SK-N-SH treated with all-trans-retinoic acid at 6 μM for 48 hours (cell line): ENCODE results near the gene MT1X.

Experiments used
- ATAC-seq: fragments of 200-7000 bp; cut with Tn5 transposase; 3 replicates; pipeline ENCODE4 v1.9.1; 2020; ENCODE audit warnings: mild to moderate bottlenecking, moderate library complexity
- BACH2 ChIP-seq: fragments of 250-450 bp; sonication (Bioruptor Pico); IDR thresholded peaks from 2 replicates; pipeline ENCODE4 v1.9.0; 2021; ENCODE audit warnings: mild to moderate bottlenecking, borderline replicate concordance
- CREB5 ChIP-seq: fragments of 250-450 bp; sonication (Bioruptor Pico); IDR thresholded peaks from 2 replicates; pipeline ENCODE4 v1.5.1; 2020; ENCODE audit warnings: low read depth, mild to moderate bottlenecking, moderate library complexity
- CSDC2 ChIP-seq: fragments of 250-450 bp; sonication (Bioruptor Pico); IDR thresholded peaks from 2 replicates; pipeline ENCODE4 v1.5.0; 2020; ENCODE audit warnings: mild to moderate bottlenecking, moderate library complexity
- ESRRG ChIP-seq: fragments of 250-450 bp; sonication (Bioruptor Pico); IDR thresholded peaks from 2 replicates; pipeline ENCODE4 v1.6.1; 2021; ENCODE audit warnings: mild to moderate bottlenecking
- GLIS3 ChIP-seq: fragments of 250-450 bp; sonication (Bioruptor Pico); IDR thresholded peaks from 2 replicates; pipeline ENCODE4 v1.5.0; 2020; ENCODE audit warnings: mild to moderate bottlenecking, moderate library complexity
- OSR1 ChIP-seq: fragments of 250-450 bp; sonication (Bioruptor Pico); IDR thresholded peaks from 2 replicates; pipeline ENCODE4 v1.8.0; 2022; ENCODE audit warnings: moderate library complexity, mild to moderate bottlenecking, inconsistent platforms
- PPARA ChIP-seq: fragments of 250-450 bp; sonication (Bioruptor Pico); IDR thresholded peaks from 2 replicates; pipeline ENCODE4 v1.5.0; 2020; ENCODE audit warnings: mild to moderate bottlenecking, borderline replicate concordance
- SNAI2 ChIP-seq: fragments of 250-450 bp; sonication (Bioruptor Pico); IDR thresholded peaks from 2 replicates; pipeline ENCODE4 v1.5.0; 2020; ENCODE audit warnings: mild to moderate bottlenecking, moderate library complexity
- TOX ChIP-seq: fragments of 250-450 bp; sonication (Bioruptor Pico); IDR thresholded peaks from 2 replicates; pipeline ENCODE4 v1.8.0; 2021; ENCODE audit warnings: mild to moderate bottlenecking, moderate library complexity, borderline replicate concordance
- TSHZ2 ChIP-seq: fragments of 250-450 bp; sonication (Bioruptor Pico); IDR thresholded peaks from 2 replicates; pipeline ENCODE4 v1.5.0; 2020; ENCODE audit warnings: mild to moderate bottlenecking, moderate library complexity
- ZC3H10 ChIP-seq: fragments of 250-450 bp; sonication (Bioruptor Pico); IDR thresholded peaks from 2 replicates; pipeline ENCODE4 v1.5.1; 2021; ENCODE audit warnings: mild to moderate bottlenecking, moderate library complexity
- ZFP30 ChIP-seq: fragments of 450-650 bp; formaldehyde crosslinking; IDR thresholded peaks from 2 replicates; pipeline ENCODE4 v1.5.0; 2022; ENCODE audit warnings: mild to moderate bottlenecking, moderate library complexity
- ZNF565 ChIP-seq: fragments of 450-650 bp; formaldehyde crosslinking; conservative IDR thresholded peaks from 2 replicates; pipeline ENCODE4 v1.5.0; 2020; ENCODE audit warnings: low read depth, mild to moderate bottlenecking, moderate library complexity
- ZNF8 ChIP-seq: fragments of 450-650 bp; formaldehyde crosslinking; IDR thresholded peaks from 2 replicates; pipeline ENCODE4 v1.5.0; 2020; ENCODE audit warnings: mild to moderate bottlenecking, moderate library complexity
- TF ChIP-seq, protein P1 (sequence below): fragments of 250-450 bp; sonication (Bioruptor Pico); IDR thresholded peaks from 2 replicates; pipeline ENCODE4 v1.5.1; 2021; ENCODE audit warnings: mild to moderate bottlenecking, moderate library complexity
- TF ChIP-seq, protein P2 (sequence below): fragments of 250-450 bp; sonication (Bioruptor Pico); IDR thresholded peaks from 2 replicates; pipeline ENCODE4 v1.8.0; 2020; ENCODE audit warnings: mild to moderate bottlenecking, moderate library complexity, borderline replicate concordance
- TF ChIP-seq, protein P3 (sequence below): fragments of 250-450 bp; sonication (Bioruptor Pico); IDR thresholded peaks from 2 replicates; pipeline ENCODE4 v1.8.0; 2021; ENCODE audit warnings: low read depth, mild to moderate bottlenecking, moderate library complexity, borderline replicate concordance

MT1X gene

DNA sequence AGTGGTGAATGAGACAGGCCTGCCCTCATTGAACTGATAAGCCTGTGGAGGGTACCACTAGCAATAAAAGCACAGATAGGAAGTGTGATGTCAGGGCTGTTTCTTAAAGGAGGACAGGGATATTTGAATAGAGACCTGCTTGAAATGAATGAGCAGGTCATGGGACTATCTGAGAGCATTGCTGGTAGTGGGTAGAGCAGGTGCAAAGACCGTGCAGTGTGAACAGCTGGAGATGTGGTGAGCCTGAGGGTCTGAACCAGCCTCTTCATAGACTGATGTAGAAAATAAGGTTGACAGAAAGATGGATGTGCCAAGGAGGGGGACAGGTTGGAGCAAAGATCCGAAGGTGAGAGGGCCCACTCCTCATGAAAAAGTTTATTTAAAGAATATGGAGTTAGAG lies 50.1 kb downstream of the MT1X start:
- ATAC-seq, result no peak
- TF ChIP-seq PPARA (no peak), BACH2 (CRISPR knock-in tag) (no peak)

GRCh38 chr16:56732832-56733231 lies 50.6 kb downstream of the MT1X start:
- no peak for ATAC-seq
- TF ChIP-seq ZNF565, result no peak
- TF ChIP-seq, protein P1, sequence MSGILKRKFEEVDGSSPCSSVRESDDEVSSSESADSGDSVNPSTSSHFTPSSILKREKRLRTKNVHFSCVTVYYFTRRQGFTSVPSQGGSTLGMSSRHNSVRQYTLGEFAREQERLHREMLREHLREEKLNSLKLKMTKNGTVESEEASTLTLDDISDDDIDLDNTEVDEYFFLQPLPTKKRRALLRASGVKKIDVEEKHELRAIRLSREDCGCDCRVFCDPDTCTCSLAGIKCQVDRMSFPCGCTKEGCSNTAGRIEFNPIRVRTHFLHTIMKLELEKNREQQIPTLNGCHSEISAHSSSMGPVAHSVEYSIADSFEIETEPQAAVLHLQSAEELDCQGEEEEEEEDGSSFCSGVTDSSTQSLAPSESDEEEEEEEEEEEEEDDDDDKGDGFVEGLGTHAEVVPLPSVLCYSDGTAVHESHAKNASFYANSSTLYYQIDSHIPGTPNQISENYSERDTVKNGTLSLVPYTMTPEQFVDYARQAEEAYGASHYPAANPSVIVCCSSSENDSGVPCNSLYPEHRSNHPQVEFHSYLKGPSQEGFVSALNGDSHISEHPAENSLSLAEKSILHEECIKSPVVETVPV, result no peak
- TF ChIP-seq TSHZ2, result no peak
- no peak for TF ChIP-seq ZFP30 (CRISPR knock-in tag)
- no peak for TF ChIP-seq GLIS3
- no peak for TF ChIP-seq SNAI2 (CRISPR knock-in tag)
- TF ChIP-seq CREB5, result no peak
- no peak for TF ChIP-seq BACH2 (CRISPR knock-in tag)
- TF ChIP-seq CSDC2 (CRISPR knock-in tag), result no peak
- TF ChIP-seq PPARA, result no peak
- TF ChIP-seq ZNF8 (CRISPR knock-in tag), result no peak
- TF ChIP-seq TOX (CRISPR knock-in tag), result no peak
- TF ChIP-seq, protein P2, sequence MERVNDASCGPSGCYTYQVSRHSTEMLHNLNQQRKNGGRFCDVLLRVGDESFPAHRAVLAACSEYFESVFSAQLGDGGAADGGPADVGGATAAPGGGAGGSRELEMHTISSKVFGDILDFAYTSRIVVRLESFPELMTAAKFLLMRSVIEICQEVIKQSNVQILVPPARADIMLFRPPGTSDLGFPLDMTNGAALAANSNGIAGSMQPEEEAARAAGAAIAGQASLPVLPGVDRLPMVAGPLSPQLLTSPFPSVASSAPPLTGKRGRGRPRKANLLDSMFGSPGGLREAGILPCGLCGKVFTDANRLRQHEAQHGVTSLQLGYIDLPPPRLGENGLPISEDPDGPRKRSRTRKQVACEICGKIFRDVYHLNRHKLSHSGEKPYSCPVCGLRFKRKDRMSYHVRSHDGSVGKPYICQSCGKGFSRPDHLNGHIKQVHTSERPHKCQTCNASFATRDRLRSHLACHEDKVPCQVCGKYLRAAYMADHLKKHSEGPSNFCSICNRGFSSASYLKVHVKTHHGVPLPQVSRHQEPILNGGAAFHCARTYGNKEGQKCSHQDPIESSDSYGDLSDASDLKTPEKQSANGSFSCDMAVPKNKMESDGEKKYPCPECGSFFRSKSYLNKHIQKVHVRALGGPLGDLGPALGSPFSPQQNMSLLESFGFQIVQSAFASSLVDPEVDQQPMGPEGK (CRISPR knock-in tag), result no peak
- no peak for TF ChIP-seq OSR1
- TF ChIP-seq, protein P3, sequence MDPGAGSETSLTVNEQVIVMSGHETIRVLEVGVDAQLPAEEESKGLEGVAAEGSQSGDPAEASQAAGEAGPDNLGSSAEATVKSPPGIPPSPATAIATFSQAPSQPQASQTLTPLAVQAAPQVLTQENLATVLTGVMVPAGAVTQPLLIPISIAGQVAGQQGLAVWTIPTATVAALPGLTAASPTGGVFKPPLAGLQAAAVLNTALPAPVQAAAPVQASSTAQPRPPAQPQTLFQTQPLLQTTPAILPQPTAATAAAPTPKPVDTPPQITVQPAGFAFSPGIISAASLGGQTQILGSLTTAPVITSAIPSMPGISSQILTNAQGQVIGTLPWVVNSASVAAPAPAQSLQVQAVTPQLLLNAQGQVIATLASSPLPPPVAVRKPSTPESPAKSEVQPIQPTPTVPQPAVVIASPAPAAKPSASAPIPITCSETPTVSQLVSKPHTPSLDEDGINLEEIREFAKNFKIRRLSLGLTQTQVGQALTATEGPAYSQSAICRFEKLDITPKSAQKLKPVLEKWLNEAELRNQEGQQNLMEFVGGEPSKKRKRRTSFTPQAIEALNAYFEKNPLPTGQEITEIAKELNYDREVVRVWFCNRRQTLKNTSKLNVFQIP (CRISPR knock-in tag), result no peak
- no peak for TF ChIP-seq ESRRG (CRISPR knock-in tag)
- no peak for TF ChIP-seq ZC3H10 (CRISPR knock-in tag)
